Glutamatergic neuron (in vitro differentiated cells): Measurements from ENCODE around the gene ZC3H12A. TPM values are rescaled to one million over a fixed set of nuclear protein-coding genes. Genes with fewer than 3 reads are reported as not detected.

Experiments
- DNase-seq: peaks from one replicate; pipeline ENCODE4 v3.0.0; 2022
- H3K27ac Mint-ChIP-seq: one replicate; pipeline ENCODE4 v1.8.0; 2020; ENCODE audit warnings: mild to moderate bottlenecking, mixed read lengths, inconsistent platforms; ENCODE audit not compliant: unreplicated experiment
- H3K27me3 Mint-ChIP-seq: one replicate; pipeline ENCODE4 v1.8.0; 2020; ENCODE audit warnings: mild to moderate bottlenecking, moderate library complexity, mixed read lengths, inconsistent platforms; ENCODE audit not compliant: unreplicated experiment
- H3K36me3 Mint-ChIP-seq: one replicate; pipeline ENCODE4 v1.8.0; 2020; ENCODE audit warnings: mild to moderate bottlenecking, mixed read lengths, inconsistent platforms; ENCODE audit not compliant: unreplicated experiment
- H3K4me1 Mint-ChIP-seq: one replicate; pipeline ENCODE4 v1.8.0; 2020; ENCODE audit warnings: mild to moderate bottlenecking, low read depth, mixed read lengths, inconsistent platforms; ENCODE audit not compliant: unreplicated experiment
- H3K4me3 Mint-ChIP-seq: one replicate; pipeline ENCODE4 v1.8.0; 2020; ENCODE audit warnings: mild to moderate bottlenecking, mixed read lengths, inconsistent platforms; ENCODE audit not compliant: unreplicated experiment
- H3K9me3 Mint-ChIP-seq: one replicate; pipeline ENCODE4 v1.8.0; 2020; ENCODE audit warnings: mild to moderate bottlenecking, moderate library complexity, mixed read lengths, inconsistent platforms; ENCODE audit not compliant: unreplicated experiment
- total RNA-seq: library from RNA; stranded (reverse); fragmentation: NEBNext Ultra II Directional; extraction: Animal tissue kit (Norgen Biotek cat#: 25700); gene quantifications from one replicate; pipeline ENCODE4 v1.2.1, GENCODE V29; 2021; ENCODE audit not compliant: unreplicated experiment
- TF ChIP-seq, protein P1 (sequence below): fragments of 200-600 bp; sonication (generic); IDR thresholded peaks from one replicate; pipeline ENCODE4 v1.5.0; 2021; ENCODE audit not compliant: partially characterized antibody, unreplicated experiment

ZC3H12A gene
- total RNA-seq, 1 donor from 2014 or later, result 1.3 TPM

DNA sequence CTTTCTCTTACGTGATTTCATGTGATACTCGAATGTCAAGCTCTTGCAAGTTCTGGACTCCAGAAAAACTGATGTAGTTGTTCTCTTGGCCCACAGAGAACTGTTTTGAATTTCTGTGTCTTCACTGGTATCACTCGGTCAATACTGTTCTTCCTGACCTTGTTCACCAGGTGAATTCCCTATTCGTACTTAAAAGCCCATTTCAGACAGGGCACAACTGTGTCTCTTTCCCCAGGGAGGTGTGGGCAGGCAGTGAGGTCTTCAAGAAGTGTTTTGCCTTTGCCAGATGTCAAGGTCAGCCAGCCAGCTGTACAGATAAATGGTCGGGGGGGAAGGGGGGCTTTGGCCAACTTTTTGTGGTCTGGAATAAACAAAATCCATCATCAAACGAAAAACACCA lies 27.5 kb upstream of the ZC3H12A start:
- Mint-ChIP-seq H3K27me3 (peaks cover 8% of the 10 kb centered on the region), H3K9me3 (peaks cover 2% of the 10 kb centered on the region), H3K27ac (no peak overlapping the region), H3K36me3 (no peaks in the 10 kb centered on the region), H3K4me1 (peaks cover 12% of the 10 kb centered on the region), H3K4me3 (no peak overlapping the region)
- DNase-seq, result no peak
- TF ChIP-seq, protein P1, sequence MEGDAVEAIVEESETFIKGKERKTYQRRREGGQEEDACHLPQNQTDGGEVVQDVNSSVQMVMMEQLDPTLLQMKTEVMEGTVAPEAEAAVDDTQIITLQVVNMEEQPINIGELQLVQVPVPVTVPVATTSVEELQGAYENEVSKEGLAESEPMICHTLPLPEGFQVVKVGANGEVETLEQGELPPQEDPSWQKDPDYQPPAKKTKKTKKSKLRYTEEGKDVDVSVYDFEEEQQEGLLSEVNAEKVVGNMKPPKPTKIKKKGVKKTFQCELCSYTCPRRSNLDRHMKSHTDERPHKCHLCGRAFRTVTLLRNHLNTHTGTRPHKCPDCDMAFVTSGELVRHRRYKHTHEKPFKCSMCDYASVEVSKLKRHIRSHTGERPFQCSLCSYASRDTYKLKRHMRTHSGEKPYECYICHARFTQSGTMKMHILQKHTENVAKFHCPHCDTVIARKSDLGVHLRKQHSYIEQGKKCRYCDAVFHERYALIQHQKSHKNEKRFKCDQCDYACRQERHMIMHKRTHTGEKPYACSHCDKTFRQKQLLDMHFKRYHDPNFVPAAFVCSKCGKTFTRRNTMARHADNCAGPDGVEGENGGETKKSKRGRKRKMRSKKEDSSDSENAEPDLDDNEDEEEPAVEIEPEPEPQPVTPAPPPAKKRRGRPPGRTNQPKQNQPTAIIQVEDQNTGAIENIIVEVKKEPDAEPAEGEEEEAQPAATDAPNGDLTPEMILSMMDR, result no peak

DNA sequence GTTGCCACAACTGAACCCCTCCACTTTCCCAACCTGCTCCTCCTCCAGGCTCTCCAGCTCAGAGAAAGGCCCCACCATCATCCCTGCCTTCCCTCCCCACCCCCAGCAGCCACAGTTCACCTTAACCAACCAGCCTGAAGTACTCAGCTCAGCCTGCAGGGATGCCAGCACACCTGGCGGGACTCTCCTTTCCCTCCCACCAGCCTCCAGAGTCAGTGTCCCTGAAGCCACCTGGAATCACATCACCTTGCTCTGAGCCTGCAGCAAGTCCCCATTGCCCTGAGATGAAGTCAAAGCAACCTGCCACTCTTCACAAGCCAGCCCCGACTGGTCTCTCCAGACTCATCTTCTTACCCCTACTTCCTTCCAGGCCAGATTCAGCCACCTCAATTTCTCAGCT lies 26.2 kb upstream of the ZC3H12A start:
- DNase-seq, result no peak
- TF ChIP-seq, protein P1, result no peak
- Mint-ChIP-seq H3K36me3 (no peaks in the 10 kb centered on the region), H3K9me3 (peaks cover 2% of the 10 kb centered on the region), H3K4me1 (peaks cover 7% of the 10 kb centered on the region), H3K27ac (no peak overlapping the region), H3K27me3 (peaks cover 6% of the 10 kb centered on the region), H3K4me3 (no peak overlapping the region)

DNA sequence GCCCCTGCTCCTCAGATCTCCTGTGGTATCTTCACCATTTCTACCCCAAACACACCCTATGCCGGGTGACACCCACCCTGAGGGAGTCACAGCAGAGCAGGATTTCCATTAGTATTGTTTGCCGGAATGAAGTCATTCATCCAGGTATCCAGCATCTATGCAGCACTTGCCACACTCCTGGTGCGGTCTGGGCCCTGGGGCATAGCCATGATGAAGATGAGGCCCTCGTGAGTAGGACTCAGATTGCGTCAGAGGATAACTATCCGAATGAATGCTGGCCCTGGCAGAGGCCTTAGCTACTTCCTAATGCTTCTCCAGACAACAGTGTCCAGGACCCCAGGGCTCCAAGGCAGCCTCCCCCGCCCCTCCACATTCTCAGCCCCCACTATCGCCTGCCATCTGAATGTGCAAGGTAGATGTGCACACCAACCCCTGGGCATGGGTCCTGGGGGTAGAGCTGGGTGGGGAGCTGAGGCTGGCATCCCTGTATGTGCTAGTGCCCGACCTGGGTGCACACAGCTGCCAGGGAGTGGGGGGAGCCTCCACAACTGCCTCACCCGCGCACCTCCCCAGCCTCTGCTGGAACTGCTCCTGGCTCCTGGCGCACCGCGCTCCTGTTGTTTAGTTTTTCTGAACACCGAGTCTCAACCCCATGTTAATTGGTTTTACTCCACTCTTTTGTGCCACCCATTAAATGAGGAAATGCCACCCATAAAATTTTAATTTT lies 25.5 kb upstream of the ZC3H12A start:
- Mint-ChIP-seq H3K27ac (no peak overlapping the region), H3K4me1 (peaks cover 7% of the 10 kb centered on the region), H3K4me3 (no peak overlapping the region), H3K36me3 (no peaks in the 10 kb centered on the region), H3K9me3 (peaks cover 2% of the 10 kb centered on the region), H3K27me3 (peaks cover 6% of the 10 kb centered on the region)
- TF ChIP-seq, protein P1, result no peak
- no peak for DNase-seq

DNA sequence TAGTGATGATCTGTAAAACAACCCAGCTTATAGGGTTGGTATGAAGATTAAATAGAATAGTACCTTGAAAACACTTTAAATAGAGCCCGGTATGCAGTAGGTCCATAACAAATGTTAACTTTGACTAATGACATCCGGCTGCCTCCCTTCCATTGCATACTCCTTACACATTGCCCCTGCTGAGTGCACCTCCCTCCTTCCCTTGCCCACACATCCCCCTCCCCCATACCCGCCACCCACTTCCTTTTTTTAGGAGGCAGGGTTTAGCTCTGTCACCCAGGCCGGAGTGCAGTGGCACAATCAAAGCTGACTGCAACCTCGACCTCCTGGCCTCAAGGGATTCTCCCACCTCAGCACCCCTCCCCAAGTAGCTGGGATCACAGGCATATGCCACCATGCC lies 24.4 kb upstream of the ZC3H12A start:
- DNase-seq, result no peak
- no peaks in the 10 kb centered on the region for H3K36me3 Mint-ChIP-seq
- no peak overlapping the region for H3K27ac Mint-ChIP-seq
- H3K27me3 Mint-ChIP-seq, result peaks cover 6% of the 10 kb centered on the region
- no peaks in the 10 kb centered on the region for H3K9me3 Mint-ChIP-seq
- TF ChIP-seq, protein P1, result no peak
- peaks cover 7% of the 10 kb centered on the region for H3K4me1 Mint-ChIP-seq
- no peak overlapping the region for H3K4me3 Mint-ChIP-seq

DNA sequence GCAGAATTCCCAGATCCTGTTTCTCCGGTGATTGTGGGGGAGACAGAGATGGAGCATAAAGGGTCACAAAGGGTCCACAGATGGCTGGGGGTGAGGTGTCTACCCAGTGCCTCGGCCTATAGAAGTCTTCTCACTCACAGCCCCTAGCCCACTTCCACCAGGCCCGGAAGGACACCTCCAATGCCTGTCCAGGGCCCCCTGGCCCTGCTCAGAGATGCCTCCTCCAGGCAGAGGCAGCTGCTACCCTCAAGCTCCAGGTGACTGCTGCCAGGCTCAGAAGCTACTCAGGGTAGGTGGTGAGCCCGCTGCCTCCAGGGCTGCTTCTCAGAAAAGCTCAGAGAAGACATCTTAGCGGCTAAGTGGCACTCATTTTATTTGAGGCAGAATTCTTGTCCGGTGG lies 22.0 kb upstream of the ZC3H12A start:
- no peak overlapping the region for H3K4me3 Mint-ChIP-seq
- TF ChIP-seq, protein P1, result no peak
- H3K27ac Mint-ChIP-seq, result no peak overlapping the region
- no peak for DNase-seq
- H3K4me1 Mint-ChIP-seq, result no peaks in the 10 kb centered on the region
- H3K9me3 Mint-ChIP-seq, result no peaks in the 10 kb centered on the region
- no peaks in the 10 kb centered on the region for H3K36me3 Mint-ChIP-seq
- peaks cover 6% of the 10 kb centered on the region for H3K27me3 Mint-ChIP-seq
